Jurkat, Clone E6-1 (cell line): Measurements from ENCODE around the gene EFCAB7.
"Not testable (repeated sequence)": the region's sequence is repeated elsewhere in the genome, so short reads cannot be mapped to it uniquely, and the experiment has no call there.

Experiments
- DNase-seq: peaks from one replicate; pipeline ENCODE4 v3.0.0-alpha.2; 2011; ENCODE audit warnings: low read depth, low spot score
- H3K4me3 ChIP-seq: 2 replicates; pipeline ENCODE4 v1.5.1; 2011; ENCODE audit warnings: mild to moderate bottlenecking, low read length, control low read depth, moderate library complexity

EFCAB7 gene

DNA sequence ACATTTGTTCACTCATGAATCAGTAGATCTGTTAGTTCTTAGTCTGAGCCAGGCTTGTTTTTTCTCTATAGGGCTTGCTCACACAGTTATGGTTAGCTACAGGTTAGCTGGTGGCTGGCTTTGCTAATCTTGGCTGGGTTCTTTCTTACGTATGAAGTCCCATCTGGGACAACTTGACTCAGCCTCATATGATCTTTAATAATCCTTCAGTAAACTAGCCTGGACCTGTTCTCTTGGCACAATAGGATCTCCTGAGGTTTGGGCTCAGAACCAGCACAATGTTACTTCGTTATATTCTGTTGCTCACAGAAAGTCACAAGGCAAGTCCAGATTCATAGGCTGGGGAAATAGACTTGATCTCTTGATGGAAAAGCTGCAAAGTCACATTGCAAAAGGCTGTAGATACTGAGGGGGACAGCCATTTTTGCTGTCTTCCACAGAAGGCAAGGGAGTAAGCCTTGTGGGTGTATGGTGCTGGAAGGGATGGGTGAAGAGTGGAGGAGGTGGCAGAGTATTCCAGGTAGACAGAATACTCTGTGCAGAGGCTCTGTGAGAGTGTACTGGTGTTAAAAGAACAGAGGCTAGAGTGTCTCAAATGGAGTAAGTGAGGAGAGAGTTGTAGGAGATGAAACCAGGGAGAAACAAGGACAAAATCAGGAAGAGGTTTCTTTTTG lies 24.4 kb downstream of the EFCAB7 start:
- H3K4me3 ChIP-seq = no peak overlapping the region
- DNase-seq = no peak

DNA sequence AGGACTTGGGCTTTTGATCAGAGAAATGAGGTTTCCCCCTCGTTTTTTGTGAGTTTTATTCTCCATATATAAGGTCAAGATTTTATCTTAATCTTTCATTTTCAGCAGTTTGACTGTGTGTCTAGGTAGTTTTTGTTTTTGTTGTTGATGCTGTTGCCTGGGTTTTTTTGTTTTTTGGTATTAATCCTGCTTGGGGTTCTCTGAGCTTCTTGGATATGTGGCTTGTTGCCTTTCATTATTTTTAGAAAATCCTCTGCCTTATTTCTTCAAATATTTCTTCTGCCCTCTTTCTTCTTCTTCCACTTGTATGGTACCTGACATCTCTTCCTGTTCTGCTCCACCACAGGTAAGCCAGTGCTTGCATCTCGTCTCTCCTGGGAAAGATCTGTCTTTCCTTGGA lies 25.0 kb downstream of the EFCAB7 start:
- no peak for DNase-seq
- H3K4me3 ChIP-seq = no peak overlapping the region

DNA sequence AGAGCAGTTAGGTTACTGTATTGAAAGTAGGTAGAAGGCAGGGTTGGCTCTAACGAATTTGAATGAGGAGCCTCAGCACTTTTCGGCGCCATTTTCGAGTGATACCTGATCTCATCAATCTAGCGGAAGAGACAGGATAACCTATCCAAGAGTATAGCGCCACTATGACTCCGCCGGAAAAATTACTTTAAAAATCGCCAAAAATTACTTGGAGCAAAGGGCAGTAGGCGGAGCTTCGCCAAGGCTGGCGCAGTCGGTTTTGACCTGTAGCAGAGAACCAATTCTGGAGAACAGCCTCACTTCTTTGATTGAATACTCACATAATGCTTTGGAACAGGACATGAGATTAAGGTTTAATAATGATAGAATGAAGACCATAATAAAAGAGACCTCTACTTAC lies 25.6 kb downstream of the EFCAB7 start:
- DNase-seq = no peak
- H3K4me3 ChIP-seq = no peak overlapping the region

DNA sequence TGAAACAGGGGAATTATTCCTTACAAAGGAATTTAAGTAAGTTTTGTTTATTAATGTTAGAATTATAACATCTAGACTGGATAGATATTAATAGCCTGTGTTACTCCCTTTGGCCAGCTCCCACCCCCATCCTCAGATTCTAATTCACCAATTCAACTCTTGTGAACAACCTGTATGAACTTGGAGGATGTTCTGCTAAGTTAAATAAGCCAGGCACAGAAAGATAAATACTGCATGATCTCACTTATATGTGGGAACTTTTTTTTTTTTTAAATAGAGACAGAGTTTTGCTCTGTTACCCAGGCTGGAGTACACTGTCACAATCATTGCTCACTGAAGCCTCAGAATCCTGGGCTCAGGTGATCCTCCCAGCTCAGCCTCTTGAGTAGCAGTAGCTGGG lies 32.2 kb downstream of the EFCAB7 start:
- DNase-seq = no peak

DNA sequence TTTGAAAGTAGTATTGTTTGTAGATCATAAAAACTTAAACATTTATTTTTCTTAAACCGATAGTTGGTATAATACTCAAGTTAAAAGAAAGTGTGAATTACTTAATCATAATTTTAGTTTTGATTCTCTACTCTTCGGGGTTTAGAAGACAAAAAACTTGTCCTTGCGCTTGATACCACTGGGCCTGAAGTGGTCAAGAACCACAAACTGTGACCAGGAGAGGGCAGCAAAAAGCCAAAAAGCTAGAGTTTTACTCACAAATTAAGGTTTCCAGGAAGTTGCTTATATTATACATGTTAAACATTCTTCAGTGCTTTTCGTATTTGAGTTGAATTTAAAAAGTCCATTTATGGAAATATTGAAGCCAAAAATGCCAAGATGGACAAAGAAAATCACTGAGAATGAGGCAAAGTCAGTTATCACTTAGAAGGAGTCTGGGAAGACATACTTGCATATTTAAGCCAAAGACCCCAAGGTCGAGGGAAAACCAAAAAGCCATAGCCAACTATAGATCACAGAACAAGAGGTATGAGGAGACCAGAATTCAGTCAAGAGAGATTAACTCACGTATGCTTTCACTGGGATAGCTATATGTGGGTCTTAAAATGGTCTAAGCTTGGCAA lies 34.2 kb downstream of the EFCAB7 start:
- peak; percentile 20 for DNase-seq
- H3K4me3 ChIP-seq = no peak overlapping the region

More for the DNA sequence above, 32.2 kb downstream of the EFCAB7 start:
- H3K4me3 ChIP-seq = no peak overlapping the region

DNA sequence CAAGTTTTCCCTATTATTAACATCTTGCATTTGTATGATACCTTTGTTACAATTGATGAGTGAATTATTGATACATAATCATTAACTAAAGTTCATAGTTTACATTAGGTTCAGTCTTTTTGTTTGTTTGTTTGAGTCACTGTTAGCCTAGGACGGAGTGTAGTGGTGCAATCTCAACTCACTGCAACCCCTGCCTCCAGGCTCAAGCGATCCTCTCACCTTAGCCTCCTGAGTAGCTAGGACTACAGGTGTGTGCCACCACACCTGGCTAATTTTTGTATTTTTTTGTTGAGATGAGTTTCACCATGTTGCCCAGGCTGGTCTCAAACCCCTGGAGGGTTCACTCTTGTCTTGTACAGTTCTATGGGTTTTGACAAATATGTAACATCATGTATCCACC lies 36.0 kb downstream of the EFCAB7 start:
- no peak for DNase-seq
- H3K4me3 ChIP-seq = no peak overlapping the region

DNA sequence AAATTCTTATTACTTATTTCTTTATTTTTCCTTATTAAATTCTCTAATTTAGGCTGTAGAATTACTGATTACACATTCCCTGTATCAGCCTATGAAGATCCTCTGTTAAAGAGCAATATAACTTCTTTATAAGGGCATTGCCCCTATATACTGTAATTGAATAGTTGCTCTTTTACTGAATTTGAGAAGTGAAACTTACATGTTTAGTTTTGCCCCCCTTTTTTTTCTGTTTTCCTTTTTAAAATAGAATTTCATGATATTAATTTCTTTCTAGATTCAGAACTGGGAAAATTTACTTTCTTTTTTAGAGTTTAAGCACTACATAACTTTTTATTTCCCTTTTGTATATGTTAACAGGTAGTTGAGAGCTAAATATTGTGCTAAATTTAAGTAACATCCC lies 40.4 kb downstream of the EFCAB7 start:
- no peak for DNase-seq
- H3K4me3 ChIP-seq = no peak overlapping the region

DNA sequence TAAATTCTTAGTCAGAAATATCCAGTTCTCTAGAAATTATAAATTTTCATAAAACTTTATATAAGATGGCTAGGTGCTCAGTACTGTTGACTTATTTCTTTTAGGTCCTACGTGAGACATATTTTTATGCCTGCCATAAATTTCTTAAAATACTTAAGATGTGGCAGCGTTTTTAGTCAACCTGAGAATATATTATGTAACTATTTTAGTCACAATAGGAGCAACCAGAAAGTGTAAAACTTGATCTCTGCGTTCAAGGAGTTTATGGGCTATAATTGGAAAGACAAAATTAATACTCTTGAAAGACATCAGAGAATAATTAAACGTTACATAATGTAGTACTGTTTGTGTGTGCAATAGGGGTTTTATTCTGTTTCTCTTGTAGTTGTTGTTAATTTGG lies 45.7 kb downstream of the EFCAB7 start:
- no peak for DNase-seq
- no peak overlapping the region for H3K4me3 ChIP-seq

DNA sequence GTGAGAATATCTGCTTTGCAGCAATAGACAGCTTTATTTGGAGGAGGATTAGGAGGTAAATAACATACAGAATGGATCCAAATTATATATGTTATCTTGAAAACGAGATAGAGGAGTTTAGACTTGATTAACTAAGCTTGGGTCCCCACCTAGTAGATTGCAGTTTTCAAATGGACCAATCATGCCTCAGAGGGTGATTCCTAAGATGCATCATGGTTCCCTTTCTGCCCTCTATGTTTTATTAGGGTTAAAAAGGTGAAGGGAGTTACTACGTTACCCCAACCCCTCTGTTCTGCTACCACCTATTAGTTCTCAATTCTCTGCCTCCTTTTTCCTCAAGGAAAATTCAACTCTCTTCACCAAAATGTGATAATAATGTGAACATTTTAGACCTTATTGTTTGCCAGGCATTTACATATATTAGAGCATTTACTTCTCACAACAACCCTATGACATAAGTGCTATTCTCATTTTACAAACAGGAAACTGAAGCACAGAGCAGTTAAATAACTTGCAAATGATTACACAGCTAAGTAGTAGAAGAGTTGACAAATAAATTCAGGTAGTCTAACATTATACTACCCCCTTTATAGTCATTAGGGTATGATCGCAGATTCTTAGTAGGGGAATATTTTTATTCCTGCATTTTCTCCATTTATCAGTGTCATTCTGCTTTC lies 46.5 kb downstream of the EFCAB7 start:
- DNase-seq = no peak
- H3K4me3 ChIP-seq = no peak overlapping the region

DNA sequence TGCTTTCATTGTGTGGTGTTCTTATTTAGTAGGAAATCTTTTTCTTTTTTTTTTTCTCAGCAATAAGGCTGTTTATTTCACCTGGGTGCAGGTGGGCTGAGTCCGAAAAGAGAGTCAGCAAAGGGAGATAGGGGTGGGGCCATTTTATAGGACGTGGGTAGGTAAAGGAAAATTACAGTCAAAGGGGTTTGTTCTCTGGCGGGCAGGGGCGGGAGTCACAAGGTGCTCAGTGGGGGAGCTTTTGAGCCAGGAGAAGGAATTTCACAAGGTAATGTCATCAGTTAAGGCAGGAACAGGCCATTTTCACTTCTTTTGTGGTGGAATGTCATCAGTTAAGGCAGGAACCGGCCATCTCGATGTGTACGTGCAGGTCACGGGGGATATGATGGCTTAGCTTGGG lies 49.4 kb downstream of the EFCAB7 start:
- H3K4me3 ChIP-seq, DNase-seq: not testable (repeated sequence)

DNA sequence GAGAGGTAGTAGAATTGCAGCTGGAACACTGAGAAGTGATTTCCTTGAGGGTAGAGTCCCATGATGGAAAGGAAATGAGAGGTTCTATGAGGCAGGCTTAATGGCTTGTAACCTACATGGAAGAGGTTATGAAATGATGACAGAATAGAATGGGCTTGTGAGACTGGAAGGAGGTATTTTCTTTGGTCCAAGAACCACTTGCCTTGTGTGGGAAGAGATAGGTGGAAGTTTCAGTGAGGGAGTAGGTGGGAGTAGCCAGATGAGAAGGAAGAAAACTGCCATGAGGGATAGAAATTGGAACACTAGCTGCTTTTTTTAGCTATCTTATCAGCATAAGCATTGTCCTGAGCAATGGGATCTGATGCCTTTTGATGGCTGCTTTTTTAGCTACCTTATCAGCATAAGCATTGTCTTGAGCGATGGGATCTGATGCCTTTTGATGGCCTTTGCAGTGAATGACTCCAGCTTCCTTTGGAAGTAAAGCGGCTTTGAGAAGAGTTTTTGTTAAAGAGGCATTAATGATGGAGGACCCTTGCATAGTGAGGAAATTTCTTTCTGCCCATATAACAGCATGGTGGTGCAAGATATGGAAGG lies 51.0 kb downstream of the EFCAB7 start:
- not testable (repeated sequence) for DNase-seq, H3K4me3 ChIP-seq

DNA sequence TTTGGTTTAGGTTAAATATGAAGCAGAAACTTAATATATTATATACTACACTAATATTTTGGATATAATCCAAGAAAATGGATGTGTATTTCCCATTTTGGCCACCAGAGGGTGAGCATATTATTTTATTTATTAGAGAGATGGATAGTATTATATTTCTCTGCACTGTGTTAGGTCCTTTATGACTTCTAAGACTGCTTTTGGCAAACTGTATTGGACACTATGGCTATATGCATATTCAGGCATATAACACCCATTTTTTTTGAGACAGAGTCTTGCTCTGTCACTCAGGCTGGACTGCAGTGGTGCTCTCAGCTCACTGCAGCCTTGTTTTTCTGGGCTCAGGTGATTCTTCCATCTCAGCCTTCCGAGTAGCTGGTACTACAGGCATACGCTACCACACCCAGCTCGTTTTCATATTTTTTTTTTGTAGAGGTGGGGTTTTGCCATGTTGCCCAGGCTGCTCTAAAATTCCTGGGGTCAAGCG lies 52.1 kb downstream of the EFCAB7 start:
- H3K4me3 ChIP-seq = no peak overlapping the region
- no peak for DNase-seq

DNA sequence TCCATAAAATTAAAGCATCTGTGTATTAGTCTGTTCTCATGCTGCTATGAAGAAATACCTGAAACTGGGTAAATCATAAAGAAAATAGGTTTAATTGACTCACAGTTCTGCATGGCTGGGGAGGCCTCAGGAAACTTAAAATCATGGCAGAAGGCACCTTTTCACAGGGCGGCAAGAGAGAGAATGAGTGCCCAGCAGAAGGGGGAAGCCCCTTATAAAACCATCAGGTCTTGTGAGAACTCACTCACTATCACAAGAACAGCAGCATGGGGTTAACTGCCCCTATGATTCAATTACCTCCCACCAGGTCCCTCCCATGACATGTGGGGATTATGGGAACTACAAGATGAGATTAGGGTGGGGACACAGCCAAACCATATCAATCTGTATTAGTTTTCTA lies 63.0 kb downstream of the EFCAB7 start:
- DNase-seq, H3K4me3 ChIP-seq: not testable (repeated sequence)

DNA sequence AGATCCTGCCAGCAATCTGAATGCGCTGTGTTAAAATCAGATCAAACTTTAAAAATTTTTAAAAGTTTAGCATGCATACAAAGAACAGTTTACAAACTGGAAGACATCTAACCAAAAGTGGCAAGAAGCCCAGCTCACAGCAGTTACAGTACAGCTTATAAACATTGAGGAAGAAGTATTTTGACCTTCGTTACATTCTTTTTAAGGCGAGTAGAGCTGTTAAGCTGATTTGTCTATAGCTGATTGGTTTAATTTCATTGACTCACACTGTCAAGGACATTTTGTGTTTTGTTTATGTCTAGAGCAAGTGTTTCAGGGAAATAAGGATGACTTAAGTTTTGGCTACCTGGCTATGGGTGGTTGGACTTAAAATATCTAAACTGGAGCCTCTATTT lies 66.8 kb downstream of the EFCAB7 start:
- no peak for DNase-seq
- H3K4me3 ChIP-seq = no peak overlapping the region

DNA sequence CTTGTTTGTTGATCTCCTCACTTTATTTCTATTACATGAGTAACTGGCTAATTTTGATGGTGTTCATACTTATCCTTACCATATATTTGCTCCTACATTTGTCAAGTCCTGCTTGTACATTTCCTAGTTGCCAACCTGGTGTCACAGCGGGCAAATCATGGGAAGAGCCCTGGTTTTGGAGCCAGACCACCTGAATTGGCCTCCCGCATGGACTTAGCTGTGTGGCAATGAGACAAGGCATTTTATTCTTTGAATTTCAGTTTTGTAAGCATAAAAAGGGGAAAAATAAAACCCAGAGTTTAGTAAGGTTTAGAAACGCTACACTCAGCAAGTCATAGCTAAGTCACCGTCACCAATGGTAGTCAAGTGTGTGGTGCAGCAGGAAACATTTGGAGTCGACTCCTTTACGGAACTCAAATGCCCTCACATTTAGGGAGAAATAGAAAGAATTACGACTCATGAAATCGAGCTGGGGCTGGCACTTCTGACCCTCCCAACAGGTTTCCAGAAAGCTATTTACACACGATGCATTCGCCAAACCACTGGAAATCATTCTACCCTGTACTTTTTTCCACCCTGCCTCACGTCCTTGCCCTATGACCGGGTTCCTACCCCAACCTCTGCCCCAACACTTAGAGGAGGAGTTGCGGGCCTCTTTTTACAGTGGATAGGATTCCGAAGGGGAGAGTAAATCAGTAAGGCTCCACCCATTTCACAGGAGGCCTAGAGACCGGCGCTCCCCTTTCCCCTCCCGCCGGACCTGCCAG lies 69.4 kb downstream of the EFCAB7 start:
- H3K4me3 ChIP-seq = peak overlapping the region; percentile 79
- peak; percentile 9 for DNase-seq

DNA sequence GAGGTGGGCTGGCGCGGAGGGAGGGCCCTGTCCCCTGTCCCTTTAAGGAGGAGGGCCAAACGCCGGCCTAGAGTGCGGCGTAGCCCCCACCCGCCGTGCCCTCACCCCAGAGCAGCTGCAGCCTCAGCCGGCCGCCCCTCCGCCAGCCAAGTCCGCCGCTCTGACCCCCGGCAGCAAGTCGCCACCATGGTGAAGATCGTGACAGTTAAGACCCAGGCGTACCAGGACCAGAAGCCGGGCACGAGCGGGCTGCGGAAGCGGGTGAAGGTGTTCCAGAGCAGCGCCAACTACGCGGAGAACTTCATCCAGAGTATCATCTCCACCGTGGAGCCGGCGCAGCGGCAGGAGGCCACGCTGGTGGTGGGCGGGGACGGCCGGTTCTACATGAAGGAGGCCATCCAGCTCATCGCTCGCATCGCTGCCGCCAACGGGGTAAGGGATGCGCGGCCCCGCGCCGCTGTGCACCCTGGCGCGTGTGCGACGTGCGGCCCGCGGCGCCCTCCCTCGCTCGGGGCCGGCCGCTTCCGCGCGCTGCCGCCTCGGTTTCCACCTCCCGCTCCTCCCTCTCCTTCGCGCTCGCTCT lies 70.1 kb downstream of the EFCAB7 start, which contains the start of gene PGM1:
Gene PGM1 (plus strand): TSS at position 109 of the 583 bp plus-strand sequence. CDS start 78 bp downstream, at position 187.
- peak within 1 kb of the TSS; percentile 79 for H3K4me3 ChIP-seq
- peak; percentile 54 for DNase-seq

DNA sequence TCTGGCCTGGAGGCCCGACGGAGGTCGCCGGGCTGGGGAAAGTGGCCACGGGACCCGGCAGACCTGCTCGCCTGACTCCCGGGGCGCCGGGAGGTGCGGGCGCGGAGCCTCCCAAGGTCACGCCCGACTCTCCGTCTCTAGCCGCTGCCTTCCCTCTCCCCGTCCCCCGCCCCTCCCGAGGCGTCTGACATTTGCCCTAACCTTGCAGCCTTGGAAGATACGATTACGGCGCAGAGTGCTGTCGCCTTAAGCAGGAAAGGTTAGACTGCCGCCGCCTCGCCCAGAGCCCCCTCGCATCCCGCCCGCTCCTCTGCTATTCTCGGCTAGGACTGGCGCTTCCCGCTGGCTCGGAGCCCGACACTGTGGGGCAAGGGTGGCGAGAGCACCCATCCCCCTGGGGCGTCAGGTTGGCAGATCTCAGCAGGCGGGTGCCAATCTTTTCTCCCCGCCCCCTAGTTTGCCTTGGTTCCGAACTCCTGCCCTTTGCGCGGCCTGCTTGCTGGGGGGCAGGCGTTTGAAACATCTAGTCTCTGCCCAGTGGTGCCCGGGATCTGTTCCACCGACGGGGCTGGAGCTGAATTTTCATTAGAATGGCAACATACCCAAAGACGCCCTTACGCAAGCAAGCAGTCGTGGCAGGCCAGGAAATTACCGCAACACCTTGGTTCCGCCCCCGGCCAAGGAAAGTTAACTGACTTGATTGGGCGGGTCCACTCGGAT lies 70.7 kb downstream of the EFCAB7 start:
- peak overlapping the region; percentile 79 for H3K4me3 ChIP-seq
- peak; percentile 58 for DNase-seq

DNA sequence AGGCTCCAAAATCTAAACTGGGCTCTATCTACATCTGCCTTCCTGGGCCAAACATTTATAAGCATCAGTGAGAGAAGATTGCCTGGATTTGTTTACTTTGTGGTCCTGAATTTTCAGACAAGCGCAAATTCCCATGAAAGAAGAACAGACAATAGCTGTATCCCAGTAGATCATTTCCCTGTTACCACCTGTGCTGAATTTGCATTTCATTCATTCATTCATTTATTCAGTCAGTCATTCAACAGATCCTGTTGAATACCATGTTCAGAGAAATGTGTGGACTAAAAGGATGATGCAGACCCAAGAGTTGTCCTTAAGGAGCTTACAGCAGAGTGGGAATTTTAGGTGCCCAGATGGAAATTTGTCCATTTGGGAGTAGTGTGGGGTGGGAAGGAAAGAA lies 72.1 kb downstream of the EFCAB7 start:
- no peak for DNase-seq
- H3K4me3 ChIP-seq = no peak overlapping the region
